CD4-positive, alpha-beta T cell treated with Interleukin-6 for 4 hours (primary cell): Measurements from ENCODE around the gene MYEF2.

ENCODE experiments used
- DNase-seq: peaks from one replicate; pipeline ENCODE4 v3.0.0-alpha.2; 2020; ENCODE audit warnings: mixed read lengths

Gene MYEF2

GRCh38 chr15:48086133-48086532 is 92.0 kb downstream of the MYEF2 start:
- no peak for DNase-seq

DNA sequence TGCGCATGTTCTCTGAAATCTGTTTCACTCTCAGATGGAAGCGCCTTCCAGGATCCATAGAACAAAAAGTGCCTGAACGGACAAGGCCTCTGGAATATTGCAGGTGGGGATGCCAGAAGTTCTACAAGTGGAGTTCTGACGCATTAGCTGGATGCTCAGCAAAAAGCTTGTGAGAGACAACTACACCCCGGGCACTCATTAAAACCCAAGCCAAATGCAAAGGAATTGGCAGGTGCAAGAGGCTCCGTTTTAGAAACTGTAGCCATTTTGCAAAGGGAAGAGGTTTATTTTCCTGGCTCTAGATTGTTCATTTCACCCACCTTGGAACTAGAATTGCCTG is 92.5 kb downstream of the MYEF2 start:
- DNase-seq = no peak

DNA sequence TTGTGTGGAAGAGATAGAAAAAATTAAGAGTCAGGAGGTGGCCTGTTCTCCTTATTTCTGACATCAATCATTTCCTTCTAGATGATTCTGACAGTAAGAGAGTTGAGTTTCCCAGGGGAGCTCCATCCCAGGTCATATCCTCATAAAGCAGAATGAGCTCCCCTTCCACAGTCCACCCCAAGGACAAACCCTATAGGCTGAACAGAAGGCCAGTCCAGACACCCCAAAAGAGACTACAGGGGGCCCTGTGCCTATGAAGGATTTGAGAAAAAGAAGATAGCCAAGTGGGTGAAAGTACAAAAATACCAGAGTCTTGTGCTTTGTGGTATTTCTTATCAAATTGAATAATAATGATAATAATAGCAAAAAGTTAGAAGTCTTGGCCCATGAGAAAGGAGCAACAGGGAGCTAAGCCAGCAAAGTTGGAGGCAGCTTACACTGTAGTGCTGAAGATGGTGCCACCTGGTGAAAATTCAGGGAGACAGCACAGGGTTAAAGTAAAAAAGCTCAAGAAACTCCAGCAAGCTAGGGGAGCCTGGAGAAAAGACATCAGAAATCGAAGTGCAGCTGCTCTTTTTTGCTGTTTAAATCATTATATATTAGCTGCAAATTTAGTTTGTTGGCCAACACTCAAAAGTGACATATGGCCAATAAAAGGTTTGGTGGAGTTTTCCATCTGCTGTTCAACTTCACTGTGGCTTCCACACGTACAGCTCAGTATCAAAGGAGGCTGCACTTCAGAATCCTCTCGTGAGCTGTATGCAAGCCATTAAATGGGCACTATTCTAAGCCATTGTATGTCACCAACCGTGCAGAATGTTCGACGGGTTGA is 93.1 kb downstream of the MYEF2 start:
- DNase-seq = no peak
